GM23338 (cell line): ENCODE measurements around the gene CCDC32. TPM values are rescaled to one million over a fixed set of nuclear protein-coding genes. Genes with fewer than 3 reads are reported as not detected.

Experiments
- ATAC-seq: fragments of 200-7000 bp; cut with Tn5 transposase; 3 replicates; pipeline ENCODE4 v1.9.1; 2020
- DNase-seq: peaks from one replicate; pipeline ENCODE4 v3.0.0-alpha.2; 2015; ENCODE audit warnings: low spot score
- H2AFZ ChIP-seq: fragments of 200-600 bp; sonication (generic); 2 replicates; pipeline ENCODE4 v1.8.0; 2016; ENCODE audit warnings: antibody characterized with exemption, mild to moderate bottlenecking, moderate library complexity
- H3F3A ChIP-seq: fragments of 200-600 bp; sonication (generic); replicated peaks from 2 replicates; pipeline ENCODE4 v1.8.0; 2017; ENCODE audit warnings: antibody characterized with exemption, mixed run types, low read depth
- H3K27ac ChIP-seq: fragments of 200-600 bp; sonication (generic); 2 replicates; pipeline ENCODE4 v1.6.1; 2016; ENCODE audit warnings: low read depth
- H3K27me3 ChIP-seq: fragments of 200-600 bp; sonication (generic); 2 replicates; pipeline ENCODE4 v1.8.0; 2016; ENCODE audit warnings: mild to moderate bottlenecking, mixed run types, moderate library complexity; ENCODE audit not compliant: insufficient read depth
- H3K36me3 ChIP-seq: fragments of 200-600 bp; sonication (generic); 2 replicates; pipeline ENCODE4 v1.8.0; 2016; ENCODE audit warnings: mild to moderate bottlenecking; ENCODE audit not compliant: insufficient read depth
- H3K4me1 ChIP-seq: fragments of 200-600 bp; sonication (generic); 2 replicates; pipeline ENCODE4 v1.8.0; 2016; ENCODE audit warnings: mild to moderate bottlenecking, moderate library complexity; ENCODE audit not compliant: insufficient read depth
- H3K4me2 ChIP-seq: fragments of 200-600 bp; sonication (generic); 2 replicates; pipeline ENCODE4 v1.7.1; 2017; ENCODE audit warnings: mixed run types
- H3K4me3 ChIP-seq: fragments of 200-600 bp; sonication (generic); 2 replicates; pipeline ENCODE4 v1.6.1; 2016; ENCODE audit warnings: mixed run types
- H3K79me2 ChIP-seq: fragments of 200-600 bp; sonication (generic); replicated peaks from 2 replicates; pipeline ENCODE4 v1.8.0; 2017; ENCODE audit warnings: mild to moderate bottlenecking; ENCODE audit not compliant: insufficient read depth
- H3K9me2 ChIP-seq: fragments of 200-600 bp; sonication (generic); 2 replicates; pipeline ENCODE4 v1.8.0; 2017; ENCODE audit not compliant: insufficient read depth
- H4K20me1 ChIP-seq: fragments of 200-600 bp; sonication (generic); replicated peaks from 2 replicates; pipeline ENCODE4 v1.8.0; 2017; ENCODE audit warnings: mild to moderate bottlenecking; ENCODE audit not compliant: insufficient read depth
- H3K27ac Mint-ChIP-seq: 2 replicates; pipeline ENCODE4 v1.8.0; 2020; ENCODE audit warnings: inconsistent platforms, mild to moderate bottlenecking, moderate library complexity, mixed read lengths
- H3K27me3 Mint-ChIP-seq: 3 replicates; pipeline ENCODE4 v1.8.0; 2022; ENCODE audit warnings: low read depth, mild to moderate bottlenecking, moderate library complexity, mixed read lengths, inconsistent platforms; ENCODE audit not compliant: insufficient read depth, poor library complexity
- H3K36me3 Mint-ChIP-seq: 3 replicates; pipeline ENCODE4 v1.8.0; 2021; ENCODE audit warnings: low read depth, mild to moderate bottlenecking, inconsistent platforms, moderate library complexity, mixed read lengths
- H3K4me1 Mint-ChIP-seq: 3 replicates; pipeline ENCODE4 v1.8.0; 2020; ENCODE audit warnings: mild to moderate bottlenecking, inconsistent platforms, mixed read lengths
- H3K4me3 Mint-ChIP-seq: 3 replicates; pipeline ENCODE4 v1.8.0; 2021; ENCODE audit warnings: moderate library complexity, mild to moderate bottlenecking, inconsistent platforms, mixed read lengths
- H3K9me3 Mint-ChIP-seq: 3 replicates; pipeline ENCODE4 v1.8.0; 2020; ENCODE audit warnings: moderate library complexity, mild to moderate bottlenecking, inconsistent platforms, mixed read lengths
- EZH2 ChIP-seq: fragments of 200-600 bp; sonication (generic); IDR thresholded peaks from one replicate; pipeline ENCODE4 v1.8.0; 2017; ENCODE audit warnings: antibody characterized with exemption, mild to moderate bottlenecking, low read depth; ENCODE audit not compliant: unreplicated experiment
- EZH2phosphoT487 ChIP-seq: fragments of 200-600 bp; sonication (generic); IDR thresholded peaks from one replicate; pipeline ENCODE4 v1.8.1; 2018; ENCODE audit warnings: antibody characterized with exemption; ENCODE audit not compliant: unreplicated experiment
- JUNB ChIP-seq: IDR thresholded peaks from one replicate; pipeline ENCODE4 v1.6.1; 2016; ENCODE audit warnings: antibody characterized with exemption; ENCODE audit not compliant: unreplicated experiment
- NANOG ChIP-seq: IDR thresholded peaks from 2 replicates; pipeline ENCODE4 v1.6.1; 2016; ENCODE audit warnings: antibody characterized with exemption, borderline replicate concordance
- STAT1 ChIP-seq: IDR thresholded peaks from one replicate; pipeline ENCODE4 v1.6.1; 2016; ENCODE audit warnings: antibody characterized with exemption; ENCODE audit not compliant: unreplicated experiment
- ZNF114 ChIP-seq: fragments of 250-450 bp; sonication (Bioruptor Pico); IDR thresholded peaks from 2 replicates; pipeline ENCODE4 v1.5.0; 2020; ENCODE audit warnings: mild to moderate bottlenecking, moderate library complexity
- polyA plus RNA-seq: library from polyadenylated mRNA; unstranded; fragments of >200 nt; fragmentation: Nextera tagmentation; extraction: Ambion mirVana; gene quantifications from 2 replicates; pipeline ENCODE4 v1.2.1, GENCODE V29; 2016
- total RNA-seq: library from RNA; depleted of rRNA; stranded (reverse); fragments of >200 nt; shearing (Covaris generic); gene quantifications from 2 replicates; pipeline ENCODE4 v1.2.3, GENCODE V29; 2014
- TF ChIP-seq, protein P1 (sequence below): fragments of 250-450 bp; sonication (Bioruptor Pico); IDR thresholded peaks from 2 replicates; pipeline ENCODE4 v1.5.0; 2020; ENCODE audit warnings: mild to moderate bottlenecking, moderate library complexity
- TF ChIP-seq, protein P2 (sequence below): IDR thresholded peaks from one replicate; pipeline ENCODE4 v1.6.1; 2018; ENCODE audit warnings: antibody characterized with exemption; ENCODE audit not compliant: unreplicated experiment
- TF ChIP-seq, protein P3 (sequence below): IDR thresholded peaks from 2 replicates; pipeline ENCODE4 v1.6.1; 2016; ENCODE audit warnings: antibody characterized with exemption
- TF ChIP-seq, protein P4 (sequence below), 2 experiments: fragments of 200-600 bp in 1 of 2; sonication (generic) in 1 of 2; conservative IDR thresholded peaks; 2 replicates each; pipeline versions ENCODE4 v1.5.1 to v1.6.1; 2016 to 2017; ENCODE audit warnings: antibody characterized with exemption in 2 of 2, low read depth in 2 of 2, mild to moderate bottlenecking in 2 of 2, moderate library complexity in 1 of 2

Gene CCDC32
- total and polyA plus RNA-seq, 2 experiments from 2014 or later, result 13.8 to 15.4 TPM

DNA sequence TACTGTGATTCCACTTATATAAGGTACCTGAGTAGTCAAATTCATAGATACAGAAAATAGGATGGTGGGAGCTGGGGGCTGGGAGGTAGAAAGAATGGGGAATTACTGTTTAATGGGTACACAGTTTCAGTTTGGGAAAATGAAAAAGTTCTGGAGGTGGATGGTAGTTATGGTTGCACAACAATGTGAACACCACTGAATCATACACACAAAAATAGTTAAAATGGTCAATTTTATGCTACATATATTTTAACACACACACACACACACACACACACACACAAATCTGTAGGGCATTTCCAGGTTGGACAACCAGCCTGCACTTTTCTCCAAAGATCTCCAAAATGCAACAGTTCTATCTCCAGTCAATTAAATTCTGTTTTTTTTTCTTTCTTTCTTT, 1.4 kb downstream of the CCDC32 start (continued):
- TF ChIP-seq, protein P1, sequence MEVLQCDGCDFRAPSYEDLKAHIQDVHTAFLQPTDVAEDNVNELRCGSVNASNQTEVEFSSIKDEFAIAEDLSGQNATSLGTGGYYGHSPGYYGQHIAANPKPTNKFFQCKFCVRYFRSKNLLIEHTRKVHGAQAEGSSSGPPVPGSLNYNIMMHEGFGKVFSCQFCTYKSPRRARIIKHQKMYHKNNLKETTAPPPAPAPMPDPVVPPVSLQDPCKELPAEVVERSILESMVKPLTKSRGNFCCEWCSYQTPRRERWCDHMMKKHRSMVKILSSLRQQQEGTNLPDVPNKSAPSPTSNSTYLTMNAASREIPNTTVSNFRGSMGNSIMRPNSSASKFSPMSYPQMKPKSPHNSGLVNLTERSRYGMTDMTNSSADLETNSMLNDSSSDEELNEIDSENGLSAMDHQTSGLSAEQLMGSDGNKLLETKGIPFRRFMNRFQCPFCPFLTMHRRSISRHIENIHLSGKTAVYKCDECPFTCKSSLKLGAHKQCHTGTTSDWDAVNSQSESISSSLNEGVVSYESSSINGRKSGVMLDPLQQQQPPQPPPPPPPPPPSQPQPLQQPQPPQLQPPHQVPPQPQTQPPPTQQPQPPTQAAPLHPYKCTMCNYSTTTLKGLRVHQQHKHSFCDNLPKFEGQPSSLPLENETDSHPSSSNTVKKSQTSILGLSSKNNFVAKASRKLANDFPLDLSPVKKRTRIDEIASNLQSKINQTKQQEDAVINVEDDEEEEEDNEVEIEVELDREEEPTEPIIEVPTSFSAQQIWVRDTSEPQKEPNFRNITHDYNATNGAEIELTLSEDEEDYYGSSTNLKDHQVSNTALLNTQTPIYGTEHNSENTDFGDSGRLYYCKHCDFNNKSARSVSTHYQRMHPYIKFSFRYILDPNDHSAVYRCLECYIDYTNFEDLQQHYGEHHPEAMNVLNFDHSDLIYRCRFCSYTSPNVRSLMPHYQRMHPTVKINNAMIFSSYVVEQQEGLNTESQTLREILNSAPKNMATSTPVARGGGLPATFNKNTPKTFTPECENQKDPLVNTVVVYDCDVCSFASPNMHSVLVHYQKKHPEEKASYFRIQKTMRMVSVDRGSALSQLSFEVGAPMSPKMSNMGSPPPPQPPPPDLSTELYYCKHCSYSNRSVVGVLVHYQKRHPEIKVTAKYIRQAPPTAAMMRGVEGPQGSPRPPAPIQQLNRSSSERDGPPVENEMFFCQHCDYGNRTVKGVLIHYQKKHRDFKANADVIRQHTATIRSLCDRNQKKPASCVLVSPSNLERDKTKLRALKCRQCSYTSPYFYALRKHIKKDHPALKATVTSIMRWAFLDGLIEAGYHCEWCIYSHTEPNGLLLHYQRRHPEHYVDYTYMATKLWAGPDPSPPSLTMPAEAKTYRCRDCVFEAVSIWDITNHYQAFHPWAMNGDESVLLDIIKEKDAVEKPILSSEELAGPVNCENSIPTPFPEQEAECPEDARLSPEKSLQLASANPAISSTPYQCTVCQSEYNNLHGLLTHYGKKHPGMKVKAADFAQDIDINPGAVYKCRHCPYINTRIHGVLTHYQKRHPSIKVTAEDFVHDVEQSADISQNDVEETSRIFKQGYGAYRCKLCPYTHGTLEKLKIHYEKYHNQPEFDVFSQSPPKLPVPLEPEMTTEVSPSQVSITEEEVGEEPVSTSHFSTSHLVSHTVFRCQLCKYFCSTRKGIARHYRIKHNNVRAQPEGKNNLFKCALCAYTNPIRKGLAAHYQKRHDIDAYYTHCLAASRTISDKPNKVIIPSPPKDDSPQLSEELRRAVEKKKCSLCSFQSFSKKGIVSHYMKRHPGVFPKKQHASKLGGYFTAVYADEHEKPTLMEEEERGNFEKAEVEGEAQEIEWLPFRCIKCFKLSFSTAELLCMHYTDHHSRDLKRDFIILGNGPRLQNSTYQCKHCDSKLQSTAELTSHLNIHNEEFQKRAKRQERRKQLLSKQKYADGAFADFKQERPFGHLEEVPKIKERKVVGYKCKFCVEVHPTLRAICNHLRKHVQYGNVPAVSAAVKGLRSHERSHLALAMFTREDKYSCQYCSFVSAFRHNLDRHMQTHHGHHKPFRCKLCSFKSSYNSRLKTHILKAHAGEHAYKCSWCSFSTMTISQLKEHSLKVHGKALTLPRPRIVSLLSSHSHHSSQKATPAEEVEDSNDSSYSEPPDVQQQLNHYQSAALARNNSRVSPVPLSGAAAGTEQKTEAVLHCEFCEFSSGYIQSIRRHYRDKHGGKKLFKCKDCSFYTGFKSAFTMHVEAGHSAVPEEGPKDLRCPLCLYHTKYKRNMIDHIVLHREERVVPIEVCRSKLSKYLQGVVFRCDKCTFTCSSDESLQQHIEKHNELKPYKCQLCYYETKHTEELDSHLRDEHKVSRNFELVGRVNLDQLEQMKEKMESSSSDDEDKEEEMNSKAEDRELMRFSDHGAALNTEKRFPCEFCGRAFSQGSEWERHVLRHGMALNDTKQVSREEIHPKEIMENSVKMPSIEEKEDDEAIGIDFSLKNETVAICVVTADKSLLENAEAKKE (CRISPR knock-in tag), result no peak
- TF ChIP-seq STAT1, result no peak
- no peak for TF ChIP-seq EZH2phosphoT487
- TF ChIP-seq ZNF114 (CRISPR knock-in tag), result no peak
- no peak for TF ChIP-seq EZH2

DNA sequence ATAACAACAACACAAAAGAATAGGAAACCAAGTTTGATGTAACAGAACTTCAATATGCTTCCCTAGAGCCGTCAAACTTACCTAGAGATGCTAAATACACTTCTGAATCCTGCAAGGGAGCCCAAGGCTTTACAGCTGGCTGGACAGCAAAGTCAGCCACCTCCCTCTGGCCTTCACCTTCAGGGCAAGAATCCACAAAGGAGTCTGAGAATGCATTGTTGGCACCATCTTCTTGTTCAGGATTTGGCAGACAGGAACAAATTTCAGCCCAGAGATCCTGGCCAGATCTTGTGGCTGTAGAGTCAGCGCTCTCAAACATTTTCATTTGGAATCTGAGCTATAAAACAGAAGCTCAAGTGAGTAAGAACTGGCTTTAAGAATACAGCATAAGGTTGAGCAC, 2.2 kb downstream of the CCDC32 start:
- H4K20me1 ChIP-seq, result peaks cover 3% of the 10 kb centered on the region; the same call in 1 of the 2 replicates
- no peak overlapping the region for H3K27ac Mint-ChIP-seq
- H3K27me3 ChIP-seq, result no peaks in the 10 kb centered on the region
- no peaks in the 10 kb centered on the region for H3F3A ChIP-seq
- H3K4me3 Mint-ChIP-seq, result no peak overlapping the region
- ATAC-seq (no peak), DNase-seq (no peak)
- H3K9me2 ChIP-seq, result no peaks in the 10 kb centered on the region
- H3K4me1 ChIP-seq, result 0 out of 2 replicates have a peak, but pooled peaks cover 6% of the 10 kb centered on the region
- no peak overlapping the region for H2AFZ ChIP-seq
- H3K9me3 Mint-ChIP-seq, result no peaks in the 10 kb centered on the region
- H3K4me2 ChIP-seq, result no peak overlapping the region
- H3K79me2 ChIP-seq, result 0 out of 2 replicates have a peak, but pooled peaks cover 3% of the 10 kb centered on the region
- no peaks in the 10 kb centered on the region for H3K36me3 Mint-ChIP-seq
- peaks cover 16% of the 10 kb centered on the region for H3K27me3 Mint-ChIP-seq
- no peaks in the 10 kb centered on the region for H3K36me3 ChIP-seq
- no peak overlapping the region for H3K27ac ChIP-seq
- H3K4me1 Mint-ChIP-seq, result peaks cover 22% of the 10 kb centered on the region
- no peak overlapping the region for H3K4me3 ChIP-seq
- TF ChIP-seq ZNF114 (CRISPR knock-in tag) (no peak), JUNB (no peak), EZH2phosphoT487 (no peak), STAT1 (no peak), NANOG (no peak)
- TF ChIP-seq, protein P2, sequence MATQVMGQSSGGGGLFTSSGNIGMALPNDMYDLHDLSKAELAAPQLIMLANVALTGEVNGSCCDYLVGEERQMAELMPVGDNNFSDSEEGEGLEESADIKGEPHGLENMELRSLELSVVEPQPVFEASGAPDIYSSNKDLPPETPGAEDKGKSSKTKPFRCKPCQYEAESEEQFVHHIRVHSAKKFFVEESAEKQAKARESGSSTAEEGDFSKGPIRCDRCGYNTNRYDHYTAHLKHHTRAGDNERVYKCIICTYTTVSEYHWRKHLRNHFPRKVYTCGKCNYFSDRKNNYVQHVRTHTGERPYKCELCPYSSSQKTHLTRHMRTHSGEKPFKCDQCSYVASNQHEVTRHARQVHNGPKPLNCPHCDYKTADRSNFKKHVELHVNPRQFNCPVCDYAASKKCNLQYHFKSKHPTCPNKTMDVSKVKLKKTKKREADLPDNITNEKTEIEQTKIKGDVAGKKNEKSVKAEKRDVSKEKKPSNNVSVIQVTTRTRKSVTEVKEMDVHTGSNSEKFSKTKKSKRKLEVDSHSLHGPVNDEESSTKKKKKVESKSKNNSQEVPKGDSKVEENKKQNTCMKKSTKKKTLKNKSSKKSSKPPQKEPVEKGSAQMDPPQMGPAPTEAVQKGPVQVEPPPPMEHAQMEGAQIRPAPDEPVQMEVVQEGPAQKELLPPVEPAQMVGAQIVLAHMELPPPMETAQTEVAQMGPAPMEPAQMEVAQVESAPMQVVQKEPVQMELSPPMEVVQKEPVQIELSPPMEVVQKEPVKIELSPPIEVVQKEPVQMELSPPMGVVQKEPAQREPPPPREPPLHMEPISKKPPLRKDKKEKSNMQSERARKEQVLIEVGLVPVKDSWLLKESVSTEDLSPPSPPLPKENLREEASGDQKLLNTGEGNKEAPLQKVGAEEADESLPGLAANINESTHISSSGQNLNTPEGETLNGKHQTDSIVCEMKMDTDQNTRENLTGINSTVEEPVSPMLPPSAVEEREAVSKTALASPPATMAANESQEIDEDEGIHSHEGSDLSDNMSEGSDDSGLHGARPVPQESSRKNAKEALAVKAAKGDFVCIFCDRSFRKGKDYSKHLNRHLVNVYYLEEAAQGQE, result no peak
- TF ChIP-seq, protein P3, sequence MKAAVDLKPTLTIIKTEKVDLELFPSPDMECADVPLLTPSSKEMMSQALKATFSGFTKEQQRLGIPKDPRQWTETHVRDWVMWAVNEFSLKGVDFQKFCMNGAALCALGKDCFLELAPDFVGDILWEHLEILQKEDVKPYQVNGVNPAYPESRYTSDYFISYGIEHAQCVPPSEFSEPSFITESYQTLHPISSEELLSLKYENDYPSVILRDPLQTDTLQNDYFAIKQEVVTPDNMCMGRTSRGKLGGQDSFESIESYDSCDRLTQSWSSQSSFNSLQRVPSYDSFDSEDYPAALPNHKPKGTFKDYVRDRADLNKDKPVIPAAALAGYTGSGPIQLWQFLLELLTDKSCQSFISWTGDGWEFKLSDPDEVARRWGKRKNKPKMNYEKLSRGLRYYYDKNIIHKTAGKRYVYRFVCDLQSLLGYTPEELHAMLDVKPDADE, result no peak
- TF ChIP-seq, protein P4, sequence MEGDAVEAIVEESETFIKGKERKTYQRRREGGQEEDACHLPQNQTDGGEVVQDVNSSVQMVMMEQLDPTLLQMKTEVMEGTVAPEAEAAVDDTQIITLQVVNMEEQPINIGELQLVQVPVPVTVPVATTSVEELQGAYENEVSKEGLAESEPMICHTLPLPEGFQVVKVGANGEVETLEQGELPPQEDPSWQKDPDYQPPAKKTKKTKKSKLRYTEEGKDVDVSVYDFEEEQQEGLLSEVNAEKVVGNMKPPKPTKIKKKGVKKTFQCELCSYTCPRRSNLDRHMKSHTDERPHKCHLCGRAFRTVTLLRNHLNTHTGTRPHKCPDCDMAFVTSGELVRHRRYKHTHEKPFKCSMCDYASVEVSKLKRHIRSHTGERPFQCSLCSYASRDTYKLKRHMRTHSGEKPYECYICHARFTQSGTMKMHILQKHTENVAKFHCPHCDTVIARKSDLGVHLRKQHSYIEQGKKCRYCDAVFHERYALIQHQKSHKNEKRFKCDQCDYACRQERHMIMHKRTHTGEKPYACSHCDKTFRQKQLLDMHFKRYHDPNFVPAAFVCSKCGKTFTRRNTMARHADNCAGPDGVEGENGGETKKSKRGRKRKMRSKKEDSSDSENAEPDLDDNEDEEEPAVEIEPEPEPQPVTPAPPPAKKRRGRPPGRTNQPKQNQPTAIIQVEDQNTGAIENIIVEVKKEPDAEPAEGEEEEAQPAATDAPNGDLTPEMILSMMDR (conservative IDR thresholded peaks at IDR 0.05; ENCODE audit: low read depth in 2 of 2), result no peak
